Inflammatory macrophage treated with lipopolysaccharide for 1 hour (primary cell): ENCODE measurements around the gene CALCOCO2.
A peak's percentile ranks its signal among the peaks of the same experiment; 100 is the strongest.
"Not testable (repeated sequence)": the region's sequence is repeated elsewhere in the genome, so short reads cannot be mapped to it uniquely, and the experiment has no call there.

Source experiments
- DNase-seq, 2 donors: peaks; one replicate each; pipeline ENCODE4 v3.0.0-alpha.2; 2020 to 2022

The CALCOCO2 gene, protein sequence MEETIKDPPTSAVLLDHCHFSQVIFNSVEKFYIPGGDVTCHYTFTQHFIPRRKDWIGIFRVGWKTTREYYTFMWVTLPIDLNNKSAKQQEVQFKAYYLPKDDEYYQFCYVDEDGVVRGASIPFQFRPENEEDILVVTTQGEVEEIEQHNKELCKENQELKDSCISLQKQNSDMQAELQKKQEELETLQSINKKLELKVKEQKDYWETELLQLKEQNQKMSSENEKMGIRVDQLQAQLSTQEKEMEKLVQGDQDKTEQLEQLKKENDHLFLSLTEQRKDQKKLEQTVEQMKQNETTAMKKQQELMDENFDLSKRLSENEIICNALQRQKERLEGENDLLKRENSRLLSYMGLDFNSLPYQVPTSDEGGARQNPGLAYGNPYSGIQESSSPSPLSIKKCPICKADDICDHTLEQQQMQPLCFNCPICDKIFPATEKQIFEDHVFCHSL

DNA sequence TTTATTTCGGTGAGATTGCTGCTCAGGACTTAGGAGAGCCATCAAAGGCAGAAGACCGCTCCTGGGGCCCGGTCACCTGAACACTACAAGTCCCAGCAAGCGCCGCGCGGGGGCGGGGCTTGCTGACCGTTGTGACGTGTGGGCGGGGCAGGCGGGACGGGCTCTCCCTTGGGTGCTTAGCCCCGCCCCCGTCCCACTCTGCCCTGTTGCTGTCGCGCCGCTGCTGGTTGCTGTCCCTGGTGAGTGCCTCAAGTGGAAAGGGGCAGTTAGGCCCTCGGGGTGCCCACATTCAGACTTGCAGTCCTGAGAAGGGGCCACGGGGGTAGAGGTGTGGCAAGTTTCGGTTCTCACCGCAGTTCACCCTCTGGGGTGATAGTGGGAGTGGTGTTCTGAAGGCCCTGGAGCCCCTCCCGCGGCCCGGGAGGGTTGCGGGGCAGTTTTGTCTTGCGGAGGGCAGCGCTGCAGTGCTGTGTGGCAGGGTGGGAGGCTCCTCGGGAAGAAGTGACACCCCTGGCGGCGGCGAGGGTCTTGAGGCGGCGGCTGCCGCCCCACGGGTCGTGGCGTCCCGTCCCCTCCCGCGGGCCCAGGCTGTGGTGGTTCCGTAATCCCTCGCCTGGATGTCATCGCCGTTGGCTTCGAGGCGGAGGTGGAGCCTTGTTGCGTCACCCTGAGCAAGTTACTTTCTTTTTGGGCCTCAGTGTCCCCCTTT, at the start of gene CALCOCO2:
CALCOCO2 (plus strand) TSS at position 196 of the 709 bp plus-strand sequence. CDS start 10,673 bp downstream, outside the sequence.
- DNase-seq, result peak; percentile 95 to 99

DNA sequence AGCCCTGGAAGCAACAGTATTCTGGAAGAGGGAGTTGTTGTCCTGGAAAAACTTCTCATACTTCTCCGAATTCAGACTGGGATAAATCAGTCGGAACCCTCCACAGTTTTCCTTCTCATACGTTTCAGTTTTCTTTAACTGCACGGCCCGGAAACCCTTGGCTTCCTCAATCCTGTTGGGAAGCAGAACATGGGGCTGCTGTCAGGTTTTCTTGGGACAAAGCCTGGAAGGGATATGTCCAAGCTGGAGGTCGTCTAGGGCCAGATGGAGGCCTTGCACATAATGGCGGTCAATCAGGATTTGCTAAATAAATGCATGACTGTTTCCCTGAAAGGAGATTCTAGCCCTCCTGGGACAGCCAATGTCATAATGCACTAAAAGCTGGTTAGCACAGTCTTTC, 43.0 kb upstream of the CALCOCO2 start:
- DNase-seq, result no peak

DNA sequence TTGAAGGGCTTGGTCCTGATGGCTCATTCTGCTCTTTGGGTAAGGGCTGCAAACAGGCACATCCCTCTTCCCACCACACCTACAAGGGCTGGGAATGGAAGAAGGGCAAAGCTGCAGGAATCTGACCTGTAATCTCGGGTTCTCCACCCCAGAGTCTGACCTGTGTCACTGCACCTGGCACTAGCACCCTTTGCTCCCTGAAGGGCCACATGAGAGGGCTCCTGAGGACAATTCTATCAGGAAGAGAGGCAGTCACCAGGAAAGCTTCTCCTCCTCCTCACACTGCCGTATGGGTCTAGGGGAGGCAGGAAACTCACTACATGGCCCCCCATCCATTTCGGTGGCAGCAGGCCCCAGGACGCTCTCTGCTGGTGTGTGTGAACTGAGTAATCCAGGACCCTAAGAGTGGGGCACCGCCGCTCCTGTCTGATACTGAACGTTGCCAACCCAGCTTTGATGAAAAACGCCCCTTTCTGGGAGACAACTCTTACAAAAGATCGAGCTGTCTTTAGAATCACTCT, 40.2 kb upstream of the CALCOCO2 start:
- no peak for DNase-seq

DNA sequence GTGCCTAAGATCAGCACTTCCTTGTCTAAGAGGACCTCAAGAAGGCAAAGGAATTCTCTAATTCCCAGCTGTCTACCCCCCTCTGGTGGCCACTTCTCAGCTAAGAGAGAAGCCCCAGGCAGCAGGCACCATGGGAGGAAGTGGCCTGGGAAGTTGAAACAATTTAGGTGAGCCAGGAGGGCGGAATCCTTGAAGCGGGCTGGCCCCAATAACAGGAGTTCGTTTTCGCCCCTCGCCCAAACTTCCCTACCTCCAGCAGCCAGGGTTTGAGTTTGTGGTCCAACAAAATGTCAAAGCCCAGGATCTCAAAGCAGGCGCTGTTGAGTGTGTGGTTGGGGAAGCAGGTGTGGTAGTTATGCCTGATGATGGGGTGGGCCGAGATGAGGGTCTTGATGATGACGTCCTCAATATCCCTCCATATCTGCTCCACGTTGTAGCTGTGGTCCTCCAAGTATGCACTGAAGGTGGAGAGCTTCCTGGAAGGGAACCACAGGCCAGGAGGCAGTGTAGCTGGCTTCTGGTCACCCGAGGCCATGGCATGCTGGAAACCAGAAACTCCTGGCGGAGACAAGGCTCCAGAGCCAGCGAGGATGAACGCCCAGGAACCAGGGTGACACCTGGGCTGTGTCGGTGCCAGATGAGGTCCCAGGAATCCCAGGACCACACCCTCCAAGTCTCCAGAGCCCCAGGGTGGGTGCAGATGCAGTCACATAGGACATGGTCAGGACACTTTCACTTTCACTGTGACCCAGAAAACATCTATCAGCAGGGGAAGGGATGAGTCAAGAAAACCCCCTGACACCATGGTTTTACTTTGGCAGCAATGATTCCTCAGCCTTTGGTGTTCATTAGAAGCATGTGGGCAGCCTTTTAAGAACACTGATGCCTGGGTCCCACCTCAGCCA, 39.5 kb upstream of the CALCOCO2 start:
- DNase-seq, result peak; percentile 67 to 92

DNA sequence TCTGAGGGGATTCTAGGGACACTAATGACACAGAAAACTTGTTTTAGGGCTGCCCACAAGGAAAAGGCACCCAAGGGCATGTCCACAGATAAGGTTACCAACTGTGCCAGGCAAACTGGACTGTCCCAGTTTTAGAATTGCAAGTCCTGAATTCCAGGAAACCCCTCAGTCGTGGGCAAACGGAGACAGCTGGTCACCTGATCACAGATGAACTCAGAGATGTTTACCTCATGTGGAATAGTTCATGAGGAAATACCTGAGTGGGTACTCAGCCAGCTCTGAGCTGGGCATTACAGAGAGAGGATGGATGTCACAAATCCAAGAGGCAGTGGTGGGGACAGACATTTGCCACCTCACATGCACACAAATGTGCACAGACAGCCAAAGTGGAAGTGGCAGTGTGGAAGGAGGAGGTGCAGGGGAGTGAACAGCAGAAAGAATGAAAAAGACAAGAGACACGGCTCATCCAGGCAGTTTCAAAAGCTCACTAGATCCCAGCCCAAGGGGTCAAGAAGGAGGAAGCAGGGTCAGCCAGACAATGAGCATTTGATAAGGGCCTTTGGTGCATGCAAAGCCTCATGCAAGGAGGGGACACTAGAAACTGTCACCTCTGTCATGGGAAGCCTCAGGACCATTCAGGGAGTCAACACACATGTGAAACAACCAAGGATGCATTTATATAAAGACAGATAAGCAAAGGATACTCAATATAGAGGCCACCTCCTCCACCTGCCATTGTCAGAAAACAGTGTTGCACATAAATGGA, 38.6 kb upstream of the CALCOCO2 start:
- no peak for DNase-seq

DNA sequence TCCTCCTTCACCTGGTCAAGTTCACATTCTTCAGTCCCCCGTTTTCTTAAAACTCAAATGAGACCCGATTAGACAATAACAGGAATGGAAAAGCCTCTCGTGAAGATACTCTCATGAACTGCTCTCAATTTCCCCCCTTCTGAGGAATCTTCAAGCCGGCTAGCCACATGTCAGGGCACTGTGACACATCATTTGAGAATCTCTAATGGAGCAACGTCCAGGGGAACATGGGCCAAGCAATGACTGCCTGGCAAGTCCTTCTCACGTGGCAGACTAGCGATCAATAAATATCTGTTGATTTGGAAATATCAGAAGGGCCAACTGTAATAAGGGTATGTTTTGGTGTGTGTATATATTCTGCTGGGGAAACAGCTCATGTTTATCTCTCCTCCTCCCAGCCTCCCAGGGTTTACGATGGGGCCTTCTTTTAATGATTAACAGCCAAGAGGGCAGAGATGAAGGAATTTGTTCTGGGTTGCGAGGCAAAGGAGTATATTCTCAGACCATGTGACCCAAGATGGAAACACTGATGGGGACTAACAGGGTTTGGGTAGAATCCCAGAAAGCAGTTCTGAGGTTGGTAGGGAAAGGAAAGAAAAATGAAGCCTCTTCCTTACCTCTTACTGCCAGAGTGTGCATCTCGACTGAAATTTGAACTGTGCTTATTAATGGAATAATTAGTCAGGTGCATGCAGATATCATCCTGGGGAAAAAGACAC, 35.2 kb upstream of the CALCOCO2 start:
- no peak for DNase-seq

DNA sequence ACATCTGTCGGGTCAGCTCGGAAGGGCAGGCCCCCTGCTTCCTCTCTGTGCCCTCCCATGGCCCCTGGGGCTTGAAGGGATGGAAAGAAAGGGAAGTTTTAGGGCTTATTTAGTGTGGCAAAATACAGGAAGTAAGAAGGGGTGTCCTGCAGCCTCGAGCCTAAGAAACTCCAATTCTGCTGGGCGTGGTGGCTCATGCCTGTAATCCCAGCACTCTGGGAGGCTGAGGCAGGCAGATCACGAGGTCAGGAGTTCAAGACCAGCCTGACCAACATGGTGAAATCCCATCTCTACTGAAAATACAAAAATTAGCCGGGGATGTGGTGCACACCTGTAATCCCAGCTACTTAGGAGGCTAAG, 34.7 kb upstream of the CALCOCO2 start:
- peak in 1 of 2 donors; percentile 7 for DNase-seq

DNA sequence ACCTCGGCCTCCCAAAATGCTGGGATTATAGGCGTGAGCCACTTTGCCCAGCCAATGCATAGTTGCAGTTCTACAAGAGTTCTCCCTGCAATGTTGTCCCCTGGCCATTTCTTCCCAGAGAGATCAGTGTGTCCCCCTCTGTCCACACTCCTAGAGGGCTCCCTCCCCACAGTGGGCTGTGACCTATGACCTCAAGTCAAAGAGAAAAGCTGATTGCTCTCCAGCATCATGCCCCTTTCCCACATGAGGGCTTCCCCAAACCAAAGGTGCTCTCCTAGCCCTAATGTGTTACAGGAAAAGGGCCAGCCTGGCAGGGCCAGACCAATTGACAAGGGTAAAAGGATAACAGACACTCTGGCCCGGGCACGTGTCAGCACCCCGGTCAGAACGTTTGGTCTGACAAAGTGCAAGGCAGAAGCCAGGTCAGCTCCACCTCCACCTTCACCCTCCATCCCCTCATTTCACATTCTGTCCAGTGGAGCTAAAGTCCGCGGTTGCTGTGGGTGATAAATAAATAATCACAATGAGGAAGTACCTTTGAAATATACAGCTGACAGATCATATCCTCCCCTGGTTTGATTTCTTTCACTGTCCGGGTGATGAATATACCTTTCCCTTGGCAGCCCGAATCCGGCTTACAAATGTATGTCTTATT, 31.6 kb upstream of the CALCOCO2 start:
- no peak for DNase-seq

DNA sequence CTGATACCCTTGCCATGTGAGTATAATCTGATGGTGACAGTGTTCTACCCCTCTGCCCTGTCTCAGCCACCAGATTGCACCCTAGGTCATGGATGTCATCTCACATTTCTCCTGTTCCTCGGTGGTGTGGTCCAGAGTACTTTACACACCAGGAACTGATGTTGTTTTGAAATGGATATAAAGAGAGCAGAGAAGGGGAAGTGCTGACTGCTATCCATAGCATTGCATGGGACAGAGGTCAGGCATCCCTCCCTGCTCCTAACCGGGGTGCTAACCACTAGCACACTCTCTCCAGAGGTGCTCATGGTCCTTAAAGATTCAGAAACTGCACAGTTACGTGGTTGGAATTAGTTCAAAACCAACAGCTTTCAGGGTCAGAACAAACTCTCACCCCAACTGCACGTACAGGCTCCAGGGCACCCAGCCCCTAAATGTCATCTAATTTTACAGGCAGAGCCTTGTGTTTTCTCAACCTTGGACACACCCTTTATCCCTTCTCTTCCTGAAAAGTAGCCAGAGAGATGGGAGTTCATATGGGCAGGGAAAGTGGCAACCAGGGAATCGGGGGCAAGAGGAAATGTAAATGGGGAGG, 30.1 kb upstream of the CALCOCO2 start:
- peak in 1 of 2 donors; percentile 15 for DNase-seq

DNA sequence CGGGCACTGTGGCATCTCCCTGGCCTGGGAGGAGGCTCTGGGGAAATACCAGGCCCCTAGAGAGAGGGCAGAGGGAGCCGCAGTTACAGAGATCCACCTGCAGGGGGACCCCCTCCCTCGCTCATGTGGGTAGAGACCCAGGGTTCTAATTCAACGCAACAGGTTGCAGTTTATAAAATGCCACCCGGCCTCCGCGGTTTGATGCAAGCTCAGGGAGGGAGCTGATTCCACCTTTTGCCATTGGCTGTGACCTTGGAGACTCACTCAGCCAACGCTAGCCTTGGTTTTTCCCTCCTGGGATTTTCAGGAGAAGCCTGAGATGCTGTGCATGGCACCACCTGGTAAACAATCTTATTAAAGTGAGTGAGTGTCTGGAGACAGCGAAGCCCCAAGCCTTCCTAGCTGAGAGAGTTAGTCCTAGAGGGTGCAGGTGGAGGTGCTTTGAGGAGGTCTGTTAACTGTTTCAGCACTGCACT, 25.9 kb upstream of the CALCOCO2 start:
- peak; percentile 8 to 68 for DNase-seq

DNA sequence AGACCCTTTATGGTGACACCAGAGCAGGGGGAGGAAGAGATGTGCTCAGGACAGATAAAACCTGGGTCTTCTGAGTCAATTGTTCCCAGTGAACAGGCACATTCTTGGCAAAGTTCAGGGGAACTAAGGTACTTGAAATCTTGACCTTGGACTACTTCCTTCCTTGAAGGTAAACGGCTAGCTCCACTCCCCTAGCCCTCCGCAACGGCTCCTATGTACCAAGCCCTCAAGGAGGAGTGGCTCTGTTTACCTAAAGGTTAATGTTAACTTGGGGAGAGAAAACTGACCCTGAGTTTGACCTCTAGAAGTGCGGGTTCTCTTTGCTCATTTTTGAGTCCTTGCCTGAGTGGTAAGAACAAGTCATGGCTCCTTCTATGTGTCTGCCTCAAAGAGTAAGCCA, 21.7 kb upstream of the CALCOCO2 start:
- no peak for DNase-seq

DNA sequence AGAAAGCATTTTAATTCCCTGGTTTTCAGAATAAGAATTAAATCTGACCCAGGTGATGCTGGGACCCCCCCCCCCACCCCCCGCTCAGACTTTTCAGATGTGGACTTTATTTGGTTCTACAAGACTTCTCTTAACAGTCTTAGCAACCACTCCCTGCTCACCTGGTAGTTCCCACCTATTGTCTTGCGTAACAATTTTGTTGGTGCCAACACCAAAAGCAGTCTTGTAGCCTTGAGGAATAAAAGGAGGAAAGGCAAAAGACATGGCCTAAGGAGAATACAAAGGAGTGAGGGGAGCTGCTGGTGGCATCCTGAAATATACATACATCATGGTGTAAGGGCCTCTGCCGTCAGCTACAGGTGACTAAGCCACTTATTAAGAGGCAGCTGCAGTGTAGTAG, 18.8 kb upstream of the CALCOCO2 start:
- DNase-seq, result no peak

DNA sequence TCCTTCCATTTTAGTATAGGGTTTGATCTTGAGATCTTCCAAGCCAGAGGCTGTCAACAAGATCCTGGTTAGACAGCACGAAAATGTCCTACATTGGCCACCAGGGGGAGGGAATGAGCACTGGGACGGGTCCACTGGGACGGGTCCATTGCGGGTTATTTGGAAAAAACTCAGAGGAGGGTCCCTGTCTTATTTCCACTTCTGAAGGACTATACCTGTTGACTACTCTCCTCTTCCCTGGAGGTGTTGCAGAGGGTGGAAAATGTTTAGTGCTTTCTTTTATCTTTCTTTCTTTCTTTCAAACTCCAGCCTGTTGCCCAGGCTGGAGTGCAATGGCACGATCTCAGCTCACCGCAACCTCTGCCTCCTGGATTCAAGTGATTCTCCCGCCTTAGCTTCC, 16.3 kb upstream of the CALCOCO2 start:
- peak; percentile 24 to 73 for DNase-seq

DNA sequence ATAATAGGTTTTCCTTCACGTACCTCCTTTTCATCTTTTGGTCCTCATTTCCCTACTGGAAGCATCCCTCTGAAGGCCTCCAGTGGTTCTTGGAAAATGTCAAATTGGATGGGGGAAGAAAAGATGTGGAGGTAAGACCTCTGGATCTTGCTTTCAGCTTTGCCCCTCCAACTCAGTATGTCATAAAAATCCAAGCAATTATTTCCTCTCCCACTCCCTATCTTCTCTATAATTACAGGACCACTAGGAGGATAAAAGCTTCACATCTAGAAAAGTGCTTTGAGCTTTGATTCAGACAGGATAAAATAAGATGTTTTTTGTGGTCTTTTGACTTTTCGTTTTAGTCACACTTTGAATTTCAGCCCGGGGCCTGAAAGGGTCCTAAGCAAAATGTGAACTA, 15.5 kb upstream of the CALCOCO2 start:
- DNase-seq, result no peak

DNA sequence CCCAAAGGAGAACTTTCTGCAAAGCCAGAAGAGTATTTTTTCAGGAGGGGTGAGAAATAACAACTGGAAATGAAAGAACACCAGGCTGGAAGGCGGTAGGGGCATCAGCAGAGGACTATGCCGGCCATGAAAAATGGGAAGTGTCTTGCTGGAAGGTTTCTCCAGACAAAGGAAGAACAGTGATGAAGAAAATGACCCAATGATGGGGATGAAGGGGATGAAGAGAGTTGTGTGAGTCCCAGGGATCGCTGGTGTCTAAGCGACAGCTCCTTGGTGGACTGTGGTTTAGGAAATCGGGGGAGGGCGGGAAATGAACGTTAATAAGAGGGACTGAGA, 14.4 kb upstream of the CALCOCO2 start:
- DNase-seq, result no peak

DNA sequence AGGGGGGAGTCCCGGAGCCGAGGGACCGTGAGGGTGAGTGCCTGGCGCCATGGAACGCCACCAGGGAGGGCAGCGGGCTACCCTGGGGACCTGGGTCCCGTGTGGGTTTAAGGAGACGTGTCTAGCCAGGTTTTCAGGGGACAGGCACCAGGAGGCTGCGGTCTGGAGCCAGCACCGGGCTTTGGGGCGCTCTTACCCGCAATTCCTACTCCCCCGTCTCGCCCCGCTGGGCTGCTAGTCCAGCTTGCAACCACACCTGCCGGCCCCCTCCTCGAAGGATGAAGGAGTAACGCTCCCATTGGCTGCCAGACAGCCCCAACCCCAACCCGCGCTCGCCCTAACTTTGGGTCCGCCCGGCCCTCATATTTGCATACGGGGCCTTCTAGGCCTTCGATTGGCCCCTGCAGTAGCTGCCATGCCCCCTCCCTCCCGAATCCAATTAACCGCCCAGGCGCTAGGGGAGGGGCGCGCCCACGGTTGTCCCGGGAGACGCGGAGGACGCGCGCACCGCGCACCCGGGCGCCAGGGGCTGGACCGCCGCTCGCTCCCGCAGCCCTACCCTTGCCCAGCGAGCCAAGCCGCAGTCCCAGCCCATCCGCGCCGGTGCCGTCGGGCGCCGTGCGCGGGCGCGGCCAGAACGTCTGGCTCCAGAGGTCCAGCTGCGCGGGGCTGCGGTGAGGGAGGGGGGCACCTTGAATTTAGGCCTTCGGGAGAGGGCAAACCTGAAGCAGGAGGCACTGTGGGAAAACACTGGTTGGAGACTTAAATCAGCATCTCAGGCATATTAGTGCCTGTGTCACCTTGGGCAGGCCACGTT, 13.9 kb upstream of the CALCOCO2 start, which contains the start of gene TTLL6:
TTLL6 (minus strand) TSS at position 456 of the 817 bp plus-strand sequence; CDS start at position 299, 157 bp downstream.
- DNase-seq, result peak; percentile 11 to 14

DNA sequence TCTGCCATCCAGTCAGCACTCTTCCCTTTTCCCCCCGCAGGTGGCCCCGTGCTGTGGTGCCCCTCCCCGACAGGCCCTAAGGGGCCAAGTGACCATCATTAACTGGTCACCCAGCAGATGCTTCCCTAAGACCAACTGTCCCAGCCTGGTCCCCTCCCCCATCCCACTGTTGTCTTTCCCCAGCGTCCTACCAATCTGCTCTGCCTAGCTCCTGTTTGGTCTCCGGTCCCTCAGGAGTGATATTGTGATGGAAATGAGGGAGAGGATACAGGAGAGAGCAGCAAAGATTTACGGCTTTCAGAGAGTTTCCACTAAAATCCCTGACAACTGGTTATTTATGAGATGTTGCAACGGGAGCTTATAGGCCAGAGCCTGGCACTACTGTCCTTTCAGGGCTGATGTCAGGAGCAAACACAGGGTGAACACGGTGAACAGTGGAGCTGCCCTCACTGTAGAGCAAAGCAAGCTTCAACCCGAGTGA, 12.4 kb upstream of the CALCOCO2 start:
- DNase-seq, result no peak

DNA sequence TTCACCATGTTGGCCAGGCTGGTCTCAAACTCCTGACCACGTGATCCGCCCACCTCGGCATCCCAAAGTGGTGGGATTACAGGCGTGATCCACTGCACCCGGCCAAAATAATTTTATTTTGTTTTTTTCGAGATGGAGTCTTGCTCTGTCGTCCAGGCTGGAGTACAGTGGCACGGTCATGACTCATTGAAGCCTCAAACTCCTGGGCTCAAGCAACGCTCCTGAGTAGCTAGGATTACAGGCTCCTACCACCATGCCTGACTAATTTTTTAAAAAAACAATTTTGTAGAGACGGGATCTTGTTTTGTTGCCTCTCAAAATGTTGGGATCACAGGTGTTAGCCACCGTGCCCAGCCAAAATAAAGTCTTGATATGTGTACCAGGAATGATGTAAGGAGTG, 11.4 kb upstream of the CALCOCO2 start:
- no peak for DNase-seq

DNA sequence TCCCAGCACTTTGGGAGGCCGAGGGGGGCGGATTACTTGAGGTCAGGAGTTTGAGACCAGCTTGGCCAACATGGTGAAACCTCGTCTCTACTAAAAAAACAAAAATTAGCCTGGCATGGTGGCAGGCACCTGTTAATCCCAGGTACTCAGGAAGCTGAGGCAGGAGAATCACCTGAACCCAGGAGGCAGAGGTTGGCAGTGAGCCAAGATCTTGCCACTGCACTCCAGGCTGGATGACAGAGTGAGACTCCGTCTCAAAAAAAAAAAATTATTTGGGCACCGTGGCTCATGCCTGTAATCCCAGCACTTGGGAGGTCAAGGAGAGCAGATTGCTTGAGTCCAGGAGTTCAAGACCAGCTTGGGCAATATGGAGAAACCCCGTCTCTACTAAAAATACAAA, 9.9 kb upstream of the CALCOCO2 start:
- DNase-seq, result not testable (repeated sequence)
